SU-DHL-6 (cell line): Measurements from ENCODE around the gene BIRC5.

ENCODE experiments used
- H2AFZ ChIP-seq: fragments of 200-600 bp; sonication (generic); 2 replicates; pipeline ENCODE4 v1.6.1; 2014; ENCODE audit warnings: low read depth, mild to moderate bottlenecking, moderate library complexity, mixed read lengths, antibody characterized with exemption, low read length; ENCODE audit not compliant: severe bottlenecking
- H3F3A ChIP-seq: fragments of 200-600 bp; shearing (Covaris generic); 2 replicates; pipeline ENCODE4 v1.6.0; 2016; ENCODE audit warnings: antibody characterized with exemption, mild to moderate bottlenecking; ENCODE audit not compliant: insufficient read depth
- H3K27ac ChIP-seq: fragments of 200-600 bp; sonication (generic); 2 replicates; pipeline ENCODE4 v1.5.1; 2016; ENCODE audit warnings: low read depth, mild to moderate bottlenecking, low read length, moderate library complexity, mixed read lengths
- H3K27me3 ChIP-seq: fragments of 200-600 bp; sonication (generic), shearing (Covaris generic); 2 replicates; pipeline ENCODE4 v1.6.0; 2014; ENCODE audit warnings: mild to moderate bottlenecking, low read length
- H3K36me3 ChIP-seq: fragments of 200-600 bp; sonication (generic); 2 replicates; pipeline ENCODE4 v1.6.1; 2014; ENCODE audit warnings: mild to moderate bottlenecking, low read length, mixed read lengths
- H3K4me2 ChIP-seq: fragments of 300-600, 200-600 bp; shearing (Covaris generic), sonication (generic); 2 replicates; pipeline ENCODE4 v1.6.0; 2014; ENCODE audit warnings: low read length, low read depth, mild to moderate bottlenecking; ENCODE audit not compliant: poor library complexity, severe bottlenecking
- H3K4me3 ChIP-seq: fragments of 200-600 bp; sonication (generic); 2 replicates; pipeline ENCODE4 v1.5.1; 2014; ENCODE audit warnings: antibody characterized with exemption, low read length, mild to moderate bottlenecking, mixed read lengths; ENCODE audit not compliant: insufficient read depth, poor library complexity, severe bottlenecking
- H3K79me2 ChIP-seq: fragments of 200-600 bp; sonication (generic); 2 replicates; pipeline ENCODE4 v1.6.1; 2014; ENCODE audit warnings: mild to moderate bottlenecking, low read length, moderate library complexity; ENCODE audit not compliant: insufficient read depth
- H3K9ac ChIP-seq: fragments of 200-600 bp; sonication (generic); 2 replicates; pipeline ENCODE4 v1.7.0; 2014; ENCODE audit warnings: mild to moderate bottlenecking, low read length
- H3K9me2 ChIP-seq: fragments of 200-600 bp; sonication (generic); replicated peaks from 2 replicates; pipeline ENCODE4 v1.6.1; 2014; ENCODE audit warnings: low read length; ENCODE audit not compliant: insufficient read depth
- H3K9me3 ChIP-seq: fragments of 200-600 bp; sonication (generic); 2 replicates; pipeline ENCODE4 v1.6.1; 2014; ENCODE audit warnings: low read length, mixed read lengths; ENCODE audit not compliant: insufficient read depth
- H4K20me1 ChIP-seq: fragments of 200-600 bp; sonication (generic); 2 replicates; pipeline ENCODE4 v1.6.1; 2014; ENCODE audit warnings: low read depth, mild to moderate bottlenecking, antibody characterized with exemption, low read length, moderate library complexity, mixed read lengths
- CTCF ChIP-seq: fragments of 200-600 bp; sonication (generic); IDR thresholded peaks from one replicate; pipeline ENCODE4 v1.5.1; 2017; ENCODE audit warnings: antibody characterized with exemption, mild to moderate bottlenecking, low read length, moderate library complexity; ENCODE audit not compliant: insufficient read depth, poor library complexity, severe bottlenecking
- EZH2phosphoT487 ChIP-seq: fragments of 200-600 bp; sonication (generic), shearing (Covaris generic); conservative IDR thresholded peaks from 2 replicates; pipeline ENCODE4 v1.6.1; 2018; ENCODE audit warnings: mild to moderate bottlenecking, antibody characterized with exemption, low read length, moderate library complexity, mixed read lengths

The BIRC5 gene

GRCh38 chr17:78267253-78268073, 53.4 kb downstream of the BIRC5 start:
- H2AFZ ChIP-seq: no peak overlapping the region

GRCh38 chr17:78268191-78268874, 54.3 kb downstream of the BIRC5 start:
- H3F3A ChIP-seq: no peaks in the 10 kb centered on the region
- no peaks in the 10 kb centered on the region for H3K9me3 ChIP-seq
- H3K4me3 ChIP-seq: no peak overlapping the region
- H3K27me3 ChIP-seq: no peaks in the 10 kb centered on the region
- H3K36me3 ChIP-seq: no peaks in the 10 kb centered on the region
- no peak overlapping the region for H2AFZ ChIP-seq
- H3K9me2 ChIP-seq: no peaks in the 10 kb centered on the region
- no peaks in the 10 kb centered on the region for H4K20me1 ChIP-seq
- H3K27ac ChIP-seq: no peak overlapping the region
- H3K79me2 ChIP-seq: no peaks in the 10 kb centered on the region
- TF ChIP-seq CTCF (no peak), EZH2phosphoT487 (no peak)
- H3K9ac ChIP-seq: no peak overlapping the region
- no peak overlapping the region for H3K4me2 ChIP-seq

More at GRCh38 chr17:78267253-78268073, 53.4 kb downstream of the BIRC5 start:
- Histone ChIP-seq H4K20me1 (no peaks in the 10 kb centered on the region), H3K9me3 (no peaks in the 10 kb centered on the region), H3K27ac (no peak overlapping the region), H3K9me2 (no peaks in the 10 kb centered on the region), H3K27me3 (no peaks in the 10 kb centered on the region), H3K9ac (no peak overlapping the region), H3K36me3 (no peaks in the 10 kb centered on the region), H3K79me2 (no peaks in the 10 kb centered on the region), H3K4me2 (no peak overlapping the region), H3F3A (no peaks in the 10 kb centered on the region), H3K4me3 (no peak overlapping the region)
- TF ChIP-seq EZH2phosphoT487 (no peak), CTCF (no peak)

- Histone ChIP-seq H3K4me3 (no peak overlapping the region), H3K9ac (no peak overlapping the region), H3K27ac (no peak overlapping the region), H4K20me1 (no peaks in the 10 kb centered on the region), H3K4me2 (no peak overlapping the region), H3K36me3 (no peaks in the 10 kb centered on the region), H3F3A (no peaks in the 10 kb centered on the region), H2AFZ (no peak overlapping the region), H3K9me3 (no peaks in the 10 kb centered on the region), H3K9me2 (no peaks in the 10 kb centered on the region), H3K79me2 (no peaks in the 10 kb centered on the region), H3K27me3 (no peaks in the 10 kb centered on the region)
- no peak for TF ChIP-seq EZH2phosphoT487
- TF ChIP-seq CTCF: no peak
These were observed 55.2 kb downstream of the BIRC5 start for GRCh38 chr17:78268951-78269905.
